ENCODE data around the gene ARSG.

- TF ChIP-seq CTCF (conservative IDR thresholded peaks at IDR 0.05; ENCODE audit: low read depth in 2 of 2): no peak
- no peak for TF ChIP-seq POLR2AphosphoS5 (IDR thresholded peaks at IDR 0.05; ENCODE audit: low read depth)
- no peak for TF ChIP-seq REST (IDR thresholded peaks at IDR 0.05; ENCODE audit: unreplicated experiment)
- TF ChIP-seq EZH2 (IDR thresholded peaks at IDR 0.05; ENCODE audit: low read depth, unreplicated experiment): no peak
- no peak for TF ChIP-seq EZH2phosphoT487 (IDR thresholded peaks at IDR 0.05; ENCODE audit: unreplicated experiment)
- TF ChIP-seq NANOG (IDR thresholded peaks at IDR 0.05; ENCODE audit: borderline replicate concordance): no peak
- TF ChIP-seq CREB1 (CRISPR knock-in tag; IDR thresholded peaks at IDR 0.05; ENCODE audit: low read depth): no peak
- no peak for TF ChIP-seq ETS1 (IDR thresholded peaks at IDR 0.05)
- TF ChIP-seq STAT1 (IDR thresholded peaks at IDR 0.05; ENCODE audit: unreplicated experiment): no peak
- no peak for TF ChIP-seq JUNB (IDR thresholded peaks at IDR 0.05; ENCODE audit: unreplicated experiment)
- TF ChIP-seq ZNF114 (CRISPR knock-in tag; IDR thresholded peaks at IDR 0.05): no peak
Measured at GRCh38 chr17:68399638-68400403, 108.5 kb downstream of the ARSG start.
